GM18508 (cell line): ENCODE measurements around the gene ANKRD34C.

Source experiments
- ATAC-seq: cut with Tn5 transposase; IDR thresholded peaks from one replicate; pipeline ENCODE4 v1.9.1; 2021; ENCODE audit warnings: moderate number of reproducible peaks; ENCODE audit not compliant: insufficient read depth, unreplicated experiment

Gene ANKRD34C

GRCh38 chr15:79282371-79283251 lies at the start of gene ANKRD34C:
Gene ANKRD34C (plus strand): TSS chr15:79282722. CDS start chr15:79293285, 10,563 bp downstream.
- ATAC-seq = no peak

- ATAC-seq = no peak
These were observed 49.3 kb upstream of the ANKRD34C start for GRCh38 chr15:79233236-79233635.

- ATAC-seq = no peak
These were observed 42.5 kb upstream of the ANKRD34C start for GRCh38 chr15:79240036-79240435.

GRCh38 chr15:79243723-79244122 lies 38.8 kb upstream of the ANKRD34C start:
- no peak for ATAC-seq

GRCh38 chr15:79244876-79245275 lies 37.6 kb upstream of the ANKRD34C start:
- ATAC-seq = no peak

- ATAC-seq = no peak
These were observed 34.3 kb upstream of the ANKRD34C start for GRCh38 chr15:79248183-79248582.

- ATAC-seq = no peak
These were observed 25.1 kb upstream of the ANKRD34C start for GRCh38 chr15:79257454-79257853.

GRCh38 chr15:79261836-79262235 lies 20.7 kb upstream of the ANKRD34C start:
- ATAC-seq = no peak

- no peak for ATAC-seq
These were observed 17.4 kb upstream of the ANKRD34C start for GRCh38 chr15:79265167-79265566.

GRCh38 chr15:79265987-79266579 lies 16.4 kb upstream of the ANKRD34C start:
- no peak for ATAC-seq

GRCh38 chr15:79283252-79284048 lies 928 bp downstream of the ANKRD34C start:
- ATAC-seq = no peak

GRCh38 chr15:79290642-79291275 lies 8.2 kb downstream of the ANKRD34C start:
- no peak for ATAC-seq

- no peak for ATAC-seq
These were observed 9.5 kb downstream of the ANKRD34C start for GRCh38 chr15:79292011-79292410.

GRCh38 chr15:79294075-79294474 lies 11.6 kb downstream of the ANKRD34C start:
- no peak for ATAC-seq

- no peak for ATAC-seq
These were observed 14.1 kb downstream of the ANKRD34C start for GRCh38 chr15:79296583-79296982.

- ATAC-seq = no peak
These were observed 16.8 kb downstream of the ANKRD34C start for GRCh38 chr15:79299126-79299840.

GRCh38 chr15:79299841-79300235 lies 17.3 kb downstream of the ANKRD34C start:
- ATAC-seq = no peak

- ATAC-seq = no peak
These were observed 24.7 kb downstream of the ANKRD34C start for GRCh38 chr15:79307251-79307650.

- no peak for ATAC-seq
These were observed 26.4 kb downstream of the ANKRD34C start for GRCh38 chr15:79308874-79309273.

- no peak for ATAC-seq
These were observed 28.1 kb downstream of the ANKRD34C start for GRCh38 chr15:79310612-79310984.
